HG03521 (cell line): Measurements from ENCODE around the gene EPN3.

Experiments used
- ATAC-seq: cut with Tn5 transposase; IDR thresholded peaks from one replicate; pipeline ENCODE4 v1.9.1; 2021; ENCODE audit warnings: mild to moderate bottlenecking, moderate library complexity; ENCODE audit not compliant: unreplicated experiment

The EPN3 gene

GRCh38 chr17:50508573-50509460, 23.7 kb upstream of the EPN3 start:
- no peak for ATAC-seq

DNA sequence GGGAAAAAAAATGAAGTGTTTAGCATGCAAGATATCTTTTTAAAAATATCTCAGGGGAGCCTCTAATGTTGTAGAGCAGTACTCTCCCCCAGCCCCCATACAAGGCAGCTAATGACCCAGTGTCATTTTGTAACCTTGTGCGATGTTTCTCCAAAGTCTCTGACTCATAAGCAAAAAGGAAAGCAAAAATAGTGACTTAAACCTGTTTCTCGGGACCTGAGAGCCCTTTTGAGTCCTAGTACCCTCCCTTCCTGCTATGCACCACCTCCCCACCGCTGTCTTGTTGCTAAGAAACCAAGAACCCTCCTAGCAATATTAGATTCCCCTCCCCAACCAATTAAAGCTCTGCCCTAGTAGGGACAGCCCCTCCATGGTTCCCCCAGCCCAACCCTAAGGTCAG, 21.5 kb upstream of the EPN3 start:
- ATAC-seq: peak; percentile 58

- ATAC-seq: no peak
These were observed 19.0 kb upstream of the EPN3 start for GRCh38 chr17:50513495-50513894.

DNA sequence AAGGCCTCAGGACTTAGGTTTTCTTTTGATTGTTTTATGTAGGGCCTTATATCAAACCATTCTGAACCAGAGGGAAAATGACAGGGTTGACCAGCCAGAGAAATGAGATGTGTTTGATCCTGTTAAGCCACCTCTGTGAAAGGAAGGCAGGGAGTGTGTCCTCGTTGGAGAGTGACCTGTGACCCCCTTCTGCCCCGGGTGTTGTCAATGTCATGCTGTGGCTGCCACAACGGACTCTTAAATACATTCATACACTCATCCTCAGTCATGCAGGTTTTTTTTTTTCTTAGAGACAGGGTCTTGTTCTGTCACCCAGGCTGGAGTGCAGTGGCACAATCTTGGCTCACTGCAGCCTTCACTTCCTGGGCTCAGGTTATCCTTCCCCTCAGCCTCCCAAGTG, 18.1 kb upstream of the EPN3 start:
- no peak for ATAC-seq

- no peak for ATAC-seq
These were observed 17.4 kb upstream of the EPN3 start for GRCh38 chr17:50514936-50515702.

- ATAC-seq: no peak
These were observed 15.5 kb upstream of the EPN3 start for GRCh38 chr17:50517011-50517410.

DNA sequence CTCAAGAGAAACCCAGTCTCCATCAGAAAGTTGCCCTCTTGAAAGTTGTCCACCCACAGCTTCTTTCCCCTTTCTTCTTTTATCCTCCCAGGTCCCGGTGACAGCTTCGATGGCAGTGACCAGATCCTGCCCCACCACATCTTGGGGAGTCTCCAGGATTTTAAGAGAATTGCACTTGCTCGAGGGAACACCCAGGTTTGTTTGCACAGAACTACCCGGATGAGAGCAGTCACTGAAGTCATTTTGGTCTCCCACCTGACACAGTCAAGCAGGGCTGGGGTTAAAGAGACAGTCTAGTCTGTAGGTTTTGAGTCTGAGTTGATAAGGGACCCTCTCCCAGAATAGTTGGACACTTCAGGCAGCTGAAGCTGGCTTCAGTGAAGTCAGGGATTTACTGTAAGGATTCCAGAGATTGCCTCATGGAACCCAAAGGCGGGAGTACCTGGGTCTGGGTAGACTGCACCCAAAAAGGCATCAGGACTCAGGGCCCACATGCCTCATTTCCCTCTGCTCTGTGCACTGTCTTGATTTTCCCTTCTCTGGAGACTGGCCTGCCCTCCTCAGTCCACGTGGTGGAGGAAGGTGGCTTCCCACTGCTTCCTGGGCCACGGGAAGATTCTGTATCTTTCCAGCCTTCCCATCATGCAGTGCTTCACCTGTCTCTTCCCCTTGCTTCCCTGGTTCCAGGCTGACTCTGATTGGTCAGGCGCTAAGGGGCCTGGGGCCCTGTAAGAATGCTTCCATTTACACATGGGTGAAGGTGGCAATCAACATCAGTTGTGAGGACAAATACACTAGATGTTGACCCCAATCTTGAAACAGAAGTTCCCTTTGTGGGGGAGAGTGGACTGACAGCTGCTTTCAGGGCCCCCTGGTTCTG, 14.8 kb upstream of the EPN3 start:
- ATAC-seq: no peak

DNA sequence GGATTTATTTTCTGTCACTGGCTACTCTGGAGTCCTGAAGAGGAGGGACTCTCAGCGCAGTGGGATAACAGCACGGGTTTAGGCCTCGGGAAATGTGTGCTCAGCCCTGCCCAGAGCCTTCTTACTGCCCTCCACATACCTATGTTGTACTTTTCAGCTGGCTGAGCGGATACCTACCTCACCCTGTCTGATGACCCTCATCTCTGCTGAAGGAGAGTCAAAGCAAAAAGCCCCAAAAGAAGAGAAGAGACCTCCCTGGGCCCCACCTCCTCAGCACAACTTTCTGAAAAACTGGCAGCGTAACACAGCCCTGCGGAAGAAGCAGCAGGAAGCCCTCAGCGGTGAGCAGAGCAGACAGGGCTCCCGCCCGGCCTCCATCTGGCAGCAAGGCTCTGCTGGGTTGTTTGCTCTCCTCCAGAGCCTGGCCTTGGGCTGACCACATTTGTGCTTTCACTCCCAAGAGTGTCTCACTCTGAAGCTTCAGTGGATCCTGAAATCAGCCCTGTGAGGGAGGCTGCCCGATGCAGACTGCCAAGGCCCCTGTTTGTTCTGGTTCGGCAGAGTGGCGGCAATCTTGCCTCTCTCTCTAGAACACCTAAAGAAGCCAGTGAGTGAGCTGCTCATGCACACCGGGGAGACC, 14.0 kb upstream of the EPN3 start:
- ATAC-seq: no peak

DNA sequence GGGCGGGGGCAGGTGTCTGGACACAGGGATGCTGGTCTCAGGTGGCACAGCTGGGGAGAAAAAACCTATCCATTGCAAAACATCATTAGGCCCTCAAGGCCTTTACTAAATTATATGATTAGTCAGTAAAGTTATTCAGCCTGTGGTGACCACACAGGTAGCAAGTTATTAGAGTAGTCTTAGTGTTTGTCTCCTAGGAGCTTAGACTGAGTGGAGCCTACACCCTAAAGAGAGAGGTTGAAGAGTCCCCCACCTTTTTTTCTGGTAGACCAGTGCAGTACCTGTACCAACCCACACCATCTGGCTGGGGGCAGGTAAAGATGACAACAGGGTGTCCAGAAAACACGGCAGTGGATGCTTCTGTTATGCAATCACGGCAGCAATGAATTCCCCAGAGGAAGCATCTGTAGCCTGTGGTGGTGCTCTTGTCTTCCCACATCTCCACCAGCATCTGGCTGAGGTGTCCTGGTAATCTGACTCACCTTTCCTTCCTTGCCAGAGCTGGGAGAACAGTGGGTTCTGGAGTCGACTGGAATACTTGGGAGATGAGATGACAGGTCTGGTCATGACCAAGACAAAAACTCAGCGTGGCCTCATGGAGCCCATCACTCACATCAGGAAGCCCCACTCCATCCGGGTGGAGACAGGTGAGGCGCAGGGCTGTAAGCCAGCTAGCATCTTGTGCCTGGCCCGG, 13.2 kb upstream of the EPN3 start:
- ATAC-seq: no peak

- no peak for ATAC-seq
These were observed 12.1 kb upstream of the EPN3 start for GRCh38 chr17:50520483-50520882.

DNA sequence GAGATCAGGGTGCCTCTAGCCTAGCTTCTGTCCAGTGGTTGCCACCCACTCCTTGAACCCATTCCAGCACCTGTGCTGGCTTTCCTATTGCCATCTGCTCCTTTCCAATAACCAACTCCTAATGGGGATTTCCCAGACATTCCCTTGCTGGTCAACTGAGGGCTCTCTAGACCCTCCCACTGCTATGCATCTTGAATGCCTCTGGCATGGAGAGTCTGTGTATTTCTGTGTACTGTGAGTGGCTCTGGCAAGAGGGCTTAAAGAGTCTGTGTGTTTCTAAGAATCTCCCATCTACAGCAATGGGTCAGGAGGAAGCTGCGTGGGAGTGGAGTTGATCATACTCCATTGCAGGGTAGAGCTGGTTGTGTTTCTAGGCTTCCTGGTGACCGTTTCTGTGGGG, 11.0 kb upstream of the EPN3 start:
- no peak for ATAC-seq

DNA sequence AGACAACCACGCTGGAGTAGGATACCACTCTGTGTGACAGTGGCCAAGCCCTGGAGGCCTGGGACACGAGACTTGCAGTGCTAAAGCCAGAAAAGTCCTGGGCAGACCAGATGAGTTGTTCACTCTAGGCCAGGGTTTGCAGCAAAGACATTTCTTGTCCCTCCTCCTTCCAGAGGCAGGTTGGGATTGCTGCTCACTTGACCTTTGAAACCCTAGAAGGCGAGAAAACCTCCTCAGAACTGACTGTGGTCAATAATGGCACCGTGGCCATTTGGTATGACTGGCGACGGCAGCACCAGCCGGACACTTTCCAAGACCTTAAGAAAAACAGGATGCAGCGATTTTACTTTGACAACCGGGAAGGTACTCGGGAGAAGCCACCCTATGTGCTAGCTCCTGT, 9.8 kb upstream of the EPN3 start:
- no peak for ATAC-seq

DNA sequence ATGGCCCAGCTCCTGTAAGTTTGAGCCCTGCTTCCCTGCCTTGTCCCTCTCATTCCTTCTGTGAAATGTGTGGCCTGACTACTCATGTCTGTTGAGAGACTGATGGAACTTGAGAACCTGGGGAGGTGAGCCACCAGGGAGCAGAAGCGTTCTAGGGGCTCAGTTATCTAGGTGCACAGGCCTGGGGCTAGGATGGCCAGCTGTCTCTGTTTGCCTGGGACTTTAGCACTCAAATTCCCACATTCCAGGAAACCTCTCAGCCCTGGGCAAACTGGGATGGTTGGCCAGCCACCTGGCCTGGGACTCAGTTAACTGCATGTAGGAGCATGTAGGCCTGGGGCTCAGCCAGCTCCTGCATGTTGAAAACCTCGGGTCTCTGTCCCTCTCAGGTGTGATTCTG, 9.3 kb upstream of the EPN3 start:
- ATAC-seq: no peak

GRCh38 chr17:50524838-50525237, 7.7 kb upstream of the EPN3 start:
- ATAC-seq: no peak

GRCh38 chr17:50527155-50527762, 5.3 kb upstream of the EPN3 start:
- ATAC-seq: no peak

DNA sequence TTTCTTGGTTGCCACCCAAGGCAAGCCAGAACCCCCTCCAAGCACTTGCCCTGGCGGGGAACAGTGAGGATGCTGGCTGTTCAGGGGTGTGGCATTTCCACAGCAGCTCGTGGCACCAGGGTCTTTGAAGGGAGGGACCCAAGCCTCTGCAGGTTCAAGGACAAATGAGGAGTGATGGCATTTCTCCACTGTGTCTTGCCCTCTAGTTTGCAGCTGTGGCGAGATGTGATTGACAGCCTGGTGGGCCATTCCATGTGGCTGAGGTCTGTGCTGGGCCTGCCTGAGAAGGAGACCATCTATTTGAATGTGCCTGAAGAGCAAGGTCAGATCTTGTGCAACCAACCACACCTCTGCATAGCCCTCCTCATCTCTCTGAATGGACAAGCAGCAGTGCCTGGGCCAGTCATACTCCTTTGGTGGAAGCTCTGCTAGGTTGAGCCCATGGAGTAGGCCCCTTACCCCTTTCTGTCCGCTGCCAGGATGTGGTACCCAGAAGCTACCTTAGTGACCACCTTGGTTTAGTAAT, 4.5 kb upstream of the EPN3 start:
- ATAC-seq: no peak

DNA sequence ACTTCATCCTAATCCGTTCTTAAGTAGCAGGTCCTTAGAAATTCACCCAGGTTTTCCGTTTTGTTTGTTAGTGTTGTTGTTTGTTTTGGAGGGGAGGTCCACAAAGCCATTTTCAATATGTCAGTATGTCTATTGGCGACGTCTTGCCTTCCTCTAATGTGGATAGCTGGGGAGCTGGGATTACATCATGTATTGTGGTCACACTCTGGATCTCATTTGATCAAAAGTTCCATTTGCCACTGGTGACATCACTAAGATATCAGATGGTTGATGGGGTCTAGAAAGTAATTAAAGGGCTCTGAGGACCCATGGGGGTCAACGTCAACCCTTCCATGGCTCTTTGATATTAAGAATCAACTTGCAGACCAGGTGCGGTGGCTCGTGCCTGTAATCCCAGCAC, 2.7 kb upstream of the EPN3 start:
- ATAC-seq: no peak

GRCh38 chr17:50531428-50532025, 1.0 kb upstream of the EPN3 start:
- no peak for ATAC-seq

DNA sequence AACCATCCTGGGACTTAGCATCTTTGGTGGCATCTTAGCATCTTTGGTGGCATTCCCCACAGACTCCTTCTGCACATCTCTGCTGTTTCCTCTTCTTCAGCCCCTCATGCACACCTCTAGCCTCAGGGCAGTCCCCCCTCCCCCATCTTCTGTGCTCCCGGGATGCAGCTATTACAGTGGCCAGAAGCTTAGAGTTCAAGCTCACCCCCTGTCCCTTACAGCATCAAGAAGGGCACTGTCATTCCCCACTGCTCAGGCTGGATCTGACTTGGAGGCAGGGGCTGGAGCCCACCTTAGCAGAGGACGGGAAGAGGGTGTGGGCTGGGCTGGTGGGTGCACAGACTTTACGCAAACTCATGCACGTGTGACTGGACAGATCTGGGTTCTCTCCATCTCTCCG, 650 bp downstream of the EPN3 start:
- no peak for ATAC-seq
